K562 treated with DMSO at 1 percent for 24 hours (cell line): Measurements from ENCODE around the gene PPP4R4. TPM values are rescaled to one million over a fixed set of nuclear protein-coding genes. Genes with fewer than 3 reads are reported as not detected.

Experiments used
- total RNA-seq: library from RNA; unstranded; fragments of 300-600 nt; gene quantifications from 2 replicates; pipeline ENCODE4 v1.2.3, GENCODE V29; 2022; ENCODE audit warnings: low read depth; ENCODE audit not compliant: insufficient read depth

The PPP4R4 gene, protein sequence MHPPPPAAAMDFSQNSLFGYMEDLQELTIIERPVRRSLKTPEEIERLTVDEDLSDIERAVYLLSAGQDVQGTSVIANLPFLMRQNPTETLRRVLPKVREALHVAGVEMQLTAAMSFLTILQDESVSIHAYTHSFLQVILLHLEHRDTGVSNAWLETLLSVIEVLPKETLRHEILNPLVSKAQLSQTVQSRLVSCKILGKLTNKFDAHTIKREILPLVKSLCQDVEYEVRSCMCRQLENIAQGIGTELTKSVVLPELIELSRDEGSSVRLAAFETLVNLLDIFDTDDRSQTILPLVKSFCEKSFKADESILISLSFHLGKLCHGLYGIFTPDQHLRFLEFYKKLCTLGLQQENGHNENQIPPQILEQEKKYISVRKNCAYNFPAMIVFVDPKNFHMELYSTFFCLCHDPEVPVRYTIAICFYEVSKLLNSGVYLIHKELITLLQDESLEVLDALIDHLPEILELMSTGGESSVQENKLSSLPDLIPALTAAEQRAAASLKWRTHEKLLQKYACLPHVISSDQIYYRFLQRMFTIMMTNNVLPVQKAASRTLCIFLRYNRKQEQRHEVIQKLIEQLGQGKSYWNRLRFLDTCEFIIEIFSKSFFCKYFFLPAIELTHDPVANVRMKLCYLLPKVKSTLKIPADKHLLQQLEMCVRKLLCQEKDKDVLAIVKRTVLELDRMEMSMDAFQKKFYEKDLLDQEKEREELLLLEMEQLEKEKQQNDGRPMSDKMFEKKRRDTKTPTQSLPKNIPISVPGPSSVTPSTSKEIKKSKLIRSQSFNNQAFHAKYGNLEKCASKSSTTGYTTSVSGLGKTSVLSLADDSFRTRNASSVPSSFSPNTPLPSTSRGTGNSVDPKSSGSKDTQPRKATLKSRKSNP
- not detected in 2 replicates for total RNA-seq

DNA sequence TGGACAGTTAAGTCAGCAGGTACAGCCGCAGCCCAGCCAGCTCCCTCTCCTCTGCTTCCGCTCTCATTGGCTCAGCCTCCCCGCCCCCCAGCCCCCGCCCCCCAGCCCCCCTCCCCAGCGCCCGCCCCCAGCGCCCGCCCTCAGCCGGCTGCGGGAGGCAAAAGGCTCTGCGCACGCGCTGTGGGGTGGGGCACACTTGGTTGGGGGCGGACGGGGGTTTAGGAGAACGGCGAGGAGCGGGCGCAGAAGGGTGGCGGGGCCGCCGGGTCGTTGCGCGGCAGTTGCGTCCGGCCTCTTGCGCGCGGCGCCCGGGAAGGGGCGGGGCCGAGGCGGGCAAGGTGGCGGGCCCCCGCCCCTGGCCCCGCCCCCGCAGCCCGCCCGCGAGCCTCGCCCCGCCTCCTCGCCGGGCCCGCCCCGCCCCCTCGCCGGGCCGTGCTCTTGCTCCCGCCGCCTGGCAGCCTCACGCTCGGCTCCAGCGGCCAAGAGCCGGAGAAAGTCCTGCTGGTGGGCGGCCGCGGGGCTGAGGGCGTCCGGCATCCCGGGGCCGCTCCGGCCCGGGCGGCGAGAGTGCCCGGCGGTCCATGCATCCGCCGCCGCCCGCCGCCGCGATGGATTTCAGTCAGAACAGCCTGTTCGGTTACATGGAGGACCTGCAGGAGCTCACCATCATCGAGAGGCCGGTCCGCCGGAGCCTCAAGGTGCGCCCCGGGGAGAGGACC, at the start of gene PPP4R4:
Gene PPP4R4, plus strand, starts transcription at position 438 of the 719 bp plus-strand sequence. Its CDS starts 144 bp downstream, at position 582.

DNA sequence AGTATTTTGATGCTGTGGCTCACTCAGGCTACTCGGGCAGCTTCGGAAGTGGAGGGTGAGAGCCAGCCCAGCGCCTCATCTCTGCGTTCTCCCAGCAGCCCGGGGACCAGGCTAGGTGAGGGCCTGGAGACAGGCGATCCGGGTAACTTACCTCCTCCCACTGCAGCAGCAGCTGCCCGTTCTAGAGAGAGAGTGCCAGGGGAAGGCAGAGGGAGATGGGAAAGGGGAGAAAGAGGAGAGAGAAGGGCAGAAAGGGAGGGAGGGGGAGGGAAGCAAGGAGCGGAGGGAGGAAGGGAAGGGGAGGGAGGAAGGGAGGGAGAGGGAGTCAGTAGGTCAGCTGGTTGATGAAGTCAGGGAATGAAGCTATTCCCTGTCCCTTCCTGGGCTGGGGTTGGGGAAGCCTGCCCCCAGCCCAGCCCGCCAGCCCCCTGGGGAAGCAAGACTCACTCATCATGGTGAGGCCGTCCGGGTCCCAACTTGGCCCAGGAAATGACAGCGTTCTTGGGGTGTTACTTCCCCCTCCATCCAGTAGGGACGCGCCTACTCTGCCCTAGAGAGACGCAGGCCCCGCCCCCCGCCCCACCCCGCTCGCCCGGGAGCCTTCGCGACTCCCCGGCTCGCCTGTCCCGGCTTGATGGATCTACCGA, 44.9 kb upstream of the PPP4R4 start, which contains the start of gene IFI27L2:
Gene IFI27L2, minus strand, starts transcription at position 494 of the 647 bp plus-strand sequence. Its CDS starts 40 bp downstream, at position 454.

DNA sequence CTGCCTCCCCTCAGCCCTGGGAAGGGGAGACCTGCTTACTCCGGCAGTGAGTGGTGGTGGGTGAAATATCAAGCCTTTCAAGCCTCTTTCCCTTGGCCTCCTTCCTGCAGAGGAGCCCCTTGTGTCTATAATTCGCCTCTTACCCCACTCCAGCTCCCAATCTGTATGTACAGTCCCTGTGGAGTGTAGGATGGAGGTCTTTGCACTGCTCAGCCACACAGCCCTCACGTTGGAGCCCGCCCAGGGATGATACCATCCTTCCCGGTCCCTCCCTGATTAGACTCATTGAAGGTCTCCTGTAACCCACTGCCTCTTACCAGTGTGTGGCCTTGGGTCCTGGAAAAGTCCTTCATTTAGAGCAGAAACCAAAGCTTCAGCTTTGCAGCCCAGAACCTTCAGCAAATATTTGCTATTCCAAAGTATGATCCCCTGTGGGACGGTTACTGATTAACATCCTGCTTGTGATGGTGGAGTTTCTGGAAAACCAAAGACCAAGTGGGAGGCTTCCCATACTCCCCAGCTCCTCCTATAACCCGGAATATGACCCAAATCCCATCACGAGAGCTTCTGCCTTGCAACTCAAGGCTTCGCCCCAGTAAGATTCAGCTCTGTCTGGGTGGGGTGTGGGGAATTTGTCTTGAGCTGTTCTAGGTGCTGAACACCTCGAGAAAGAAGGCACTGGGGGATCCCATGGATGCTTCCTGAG, 118.9 kb downstream of the PPP4R4 start, which contains the start of gene SERPINA10:
Gene SERPINA10, minus strand, starts transcription at position 397 of the 706 bp plus-strand sequence. CDS start 2,675 bp downstream, outside the sequence.

DNA sequence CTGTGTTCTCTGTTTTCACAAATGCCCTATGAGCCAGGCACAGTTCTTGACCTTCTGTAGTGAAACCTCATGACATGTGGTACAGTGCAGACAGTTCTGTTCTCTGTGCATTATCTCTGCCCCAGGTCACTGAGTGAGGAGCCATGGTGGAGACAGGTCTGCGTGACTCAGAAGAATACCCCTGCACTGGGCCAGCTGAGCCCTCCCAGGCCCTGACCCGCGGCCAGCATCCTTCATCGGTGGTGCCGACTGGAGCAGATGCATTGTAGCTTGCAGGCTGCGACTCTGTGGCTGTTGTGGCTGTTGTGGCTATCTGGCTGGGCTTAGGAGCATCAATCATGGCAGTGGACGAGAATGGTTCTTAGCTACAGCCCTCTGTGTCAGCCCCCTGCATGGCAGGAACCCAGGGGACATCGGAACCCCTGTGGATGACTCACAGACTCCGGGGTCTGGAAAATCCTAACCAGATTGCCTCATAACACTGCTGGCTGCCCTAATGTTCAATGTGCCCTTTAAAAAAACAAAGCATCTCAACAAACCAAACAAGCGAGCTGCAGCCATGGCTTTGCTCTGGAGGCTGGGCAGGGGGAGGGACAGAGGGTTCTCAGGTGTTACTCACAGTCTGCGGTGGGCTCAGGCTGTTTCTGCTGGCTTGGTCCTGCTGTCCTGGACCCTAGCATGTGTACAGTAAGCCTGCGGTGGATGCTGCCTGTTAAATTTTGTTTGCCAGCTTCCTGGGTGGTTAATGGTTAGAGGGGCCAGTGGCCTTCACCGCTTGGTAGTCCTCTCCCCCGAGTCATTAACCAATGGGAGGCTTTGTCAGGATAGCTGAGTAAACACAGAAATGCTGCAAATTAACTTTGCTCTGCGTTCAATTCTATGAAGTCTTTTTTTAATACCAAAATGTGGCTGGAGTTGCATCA, 148.8 kb downstream of the PPP4R4 start, which contains the start of gene SERPINA6:
Gene SERPINA6, minus strand, starts transcription at position 689 of the 923 bp plus-strand sequence. CDS start 8,688 bp downstream, outside the sequence.

Other genes starting within 250 kb of the PPP4R4 start
- not detected in 2 replicates for gene FAM181A, start 247.0 kb upstream of the PPP4R4 start, total RNA-seq
- 4.4 and 6.8 TPM in 2 replicates for gene ASB2, start 197.8 kb upstream of the PPP4R4 start, total RNA-seq
- gene CCDC197, start 177.0 kb upstream of the PPP4R4 start, total RNA-seq = not detected in 2 replicates
- 0.24 TPM in 1 of 2 replicates, not detected in the other for gene OTUB2, start 148.0 kb upstream of the PPP4R4 start, total RNA-seq
- gene DDX24, start 93.1 kb upstream of the PPP4R4 start, total RNA-seq = 53.0 and 62.7 TPM in 2 replicates
- gene IFI27L1, start 93.0 kb upstream of the PPP4R4 start, total RNA-seq = 50.7 and 53.5 TPM in 2 replicates
- 6.7 and 8.4 TPM in 2 replicates for gene IFI27, start 63.6 kb upstream of the PPP4R4 start, total RNA-seq
- 30.0 and 33.3 TPM in 2 replicates for gene IFI27L2, start 44.7 kb upstream of the PPP4R4 start, total RNA-seq
- gene SERPINA10, start 118.9 kb downstream of the PPP4R4 start, total RNA-seq = not detected in 2 replicates
- not detected in 2 replicates for gene SERPINA6, start 149.0 kb downstream of the PPP4R4 start, total RNA-seq
- not detected in 2 replicates for gene SERPINA2, start 192.4 kb downstream of the PPP4R4 start, total RNA-seq
- gene SERPINA1, start 214.3 kb downstream of the PPP4R4 start, total RNA-seq = not detected in 2 replicates